ENCODE measurements around the gene LARP1. TPM values are rescaled to one million over a fixed set of nuclear protein-coding genes. Genes with fewer than 3 reads are reported as not detected.

LARP1 gene
- total RNA-seq, 2 donors from 2014 or later: 83.9 to 163 TPM

- Histone ChIP-seq H3K4me1 (replicated peaks) (no peaks in the 10 kb centered on the region), H3K4me3 (no peak overlapping the region), H3K36me3 (no peaks in the 10 kb centered on the region), H3K27me3 (replicated peaks; ENCODE audit: insufficient read depth) (no peaks in the 10 kb centered on the region), H3K9me3 (no peaks in the 10 kb centered on the region), H3K27ac (no peak overlapping the region)
- intact Hi-C loops (cut with DNase I): no loop called here
- WGBS: 81% methylated on average over 6 of the region's 6 CpGs
- TF ChIP-seq CTCF (IDR thresholded peaks at IDR 0.05) (no peak), POLR2A (IDR thresholded peaks at IDR 0.05) (no peak), POLR2AphosphoS5 (IDR thresholded peaks at IDR 0.05) (no peak)
- DNase-seq (ENCODE audit: low spot score): no peak
Measured at GRCh38 chr5:154840435-154841272, 85.5 kb downstream of the LARP1 start.

- Histone ChIP-seq H3K4me3 (no peak overlapping the region), H3K4me1 (replicated peaks) (no peaks in the 10 kb centered on the region), H3K9me3 (no peaks in the 10 kb centered on the region), H3K27ac (no peak overlapping the region), H3K27me3 (replicated peaks; ENCODE audit: insufficient read depth) (no peaks in the 10 kb centered on the region), H3K36me3 (no peaks in the 10 kb centered on the region)
- no peak for DNase-seq (ENCODE audit: low spot score)
- TF ChIP-seq POLR2A (IDR thresholded peaks at IDR 0.05) (no peak), CTCF (IDR thresholded peaks at IDR 0.05) (no peak), POLR2AphosphoS5 (IDR thresholded peaks at IDR 0.05) (no peak)
- intact Hi-C loops (cut with DNase I): no loop called here
Measured at GRCh38 chr5:154841273-154841661, 86.1 kb downstream of the LARP1 start.

GRCh38 chr5:154842689-154843530 is 87.7 kb downstream of the LARP1 start:
- Histone ChIP-seq H3K27ac (no peak overlapping the region), H3K9me3 (no peaks in the 10 kb centered on the region), H3K4me1 (replicated peaks) (no peaks in the 10 kb centered on the region), H3K36me3 (no peaks in the 10 kb centered on the region), H3K27me3 (replicated peaks; ENCODE audit: insufficient read depth) (no peaks in the 10 kb centered on the region), H3K4me3 (no peak overlapping the region)
- WGBS: 60% methylated on average over 6 of the region's 6 CpGs
- TF ChIP-seq POLR2AphosphoS5 (IDR thresholded peaks at IDR 0.05) (no peak), POLR2A (IDR thresholded peaks at IDR 0.05) (no peak)
- intact Hi-C loops (cut with DNase I): no loop called here
- DNase-seq (ENCODE audit: low spot score): no peak

- WGBS: 31% methylated on average over 5 of the region's 5 CpGs
- no peaks in the 10 kb centered on the region for H3K4me1 ChIP-seq (replicated peaks)
- no peak overlapping the region for H3K4me3 ChIP-seq
- no peak overlapping the region for H3K27ac ChIP-seq
- no peaks in the 10 kb centered on the region for H3K27me3 ChIP-seq (replicated peaks; ENCODE audit: insufficient read depth)
- H3K36me3 ChIP-seq: no peaks in the 10 kb centered on the region
- no peaks in the 10 kb centered on the region for H3K9me3 ChIP-seq
- DNase-seq (ENCODE audit: low spot score): no peak
- TF ChIP-seq POLR2A (IDR thresholded peaks at IDR 0.05): no peak
- TF ChIP-seq POLR2AphosphoS5 (IDR thresholded peaks at IDR 0.05): peak; percentile 73
- intact Hi-C loops (cut with DNase I): no loop called here
Measured at GRCh38 chr5:154844809-154845208, 89.6 kb downstream of the LARP1 start.

- Histone ChIP-seq H3K4me3 (peak overlapping the region; percentile 36 to 38), H3K9me3 (no peaks in the 10 kb centered on the region), H3K27ac (peak overlapping the region; percentile 73 to 79), H3K4me1 (replicated peaks) (no peaks in the 10 kb centered on the region), H3K27me3 (replicated peaks; ENCODE audit: insufficient read depth) (no peaks in the 10 kb centered on the region), H3K36me3 (no peaks in the 10 kb centered on the region)
- intact Hi-C loops (cut with DNase I): no loop called here
- TF ChIP-seq POLR2AphosphoS5 (IDR thresholded peaks at IDR 0.05) (no peak), CTCF (IDR thresholded peaks at IDR 0.05) (no peak), POLR2A (IDR thresholded peaks at IDR 0.05) (no peak)
- DNase-seq (ENCODE audit: low spot score): no peak
- 50% methylated on average over 6 of the region's 6 CpGs for WGBS
Measured at GRCh38 chr5:154849264-154849785, 94.1 kb downstream of the LARP1 start.

All from prostate gland (tissue), 2 donors.